ENCODE results near the gene RNF223.

GRCh38 chr1:1054099-1054700, 19.9 kb downstream of the RNF223 start:
- TF ChIP-seq CREB5 (CRISPR knock-in tag; IDR thresholded peaks at IDR 0.05; ENCODE audit: low read depth) (no peak), CSRNP3 (CRISPR knock-in tag; IDR thresholded peaks at IDR 0.05) (no peak), ISL1 (CRISPR knock-in tag; IDR thresholded peaks at IDR 0.05) (no peak)

All from SK-N-SH treated with all-trans-retinoic acid at 6 μM for 48 hours (cell line).